H9 (cell line): ENCODE data around the gene NCK1. TPM values are rescaled to one million over a fixed set of nuclear protein-coding genes. Genes with fewer than 3 reads are reported as not detected.

ENCODE experiments used
- DNase-seq: peaks from one replicate; pipeline ENCODE4 v3.0.0-alpha.2; 2017
- H2AFZ ChIP-seq: one replicate; pipeline ENCODE4 v1.6.1; 2013; ENCODE audit warnings: mild to moderate bottlenecking, low read length, control low read depth, moderate library complexity
- H2AK5ac ChIP-seq: 2 replicates; pipeline ENCODE4 v1.6.1; 2013; ENCODE audit warnings: low read length, control low read depth, mixed read lengths; ENCODE audit not compliant: insufficient read length
- H2BK120ac ChIP-seq: one replicate; pipeline ENCODE4 v1.6.1; 2013; ENCODE audit warnings: low read depth, mild to moderate bottlenecking, low read length, control low read depth, inconsistent platforms; ENCODE audit not compliant: poor library complexity, severe bottlenecking
- H2BK12ac ChIP-seq: 2 replicates; pipeline ENCODE4 v1.6.1; 2013; ENCODE audit warnings: low read length, control low read depth, mixed read lengths, low read depth; ENCODE audit not compliant: insufficient read length
- H2BK15ac ChIP-seq: 2 replicates; pipeline ENCODE4 v1.6.1; 2013; ENCODE audit warnings: low read depth, low read length, control low read depth
- H2BK20ac ChIP-seq: one replicate; pipeline ENCODE4 v1.6.1; 2013; ENCODE audit warnings: low read depth, mild to moderate bottlenecking, low read length, control low read depth, inconsistent platforms; ENCODE audit not compliant: poor library complexity, severe bottlenecking
- H2BK5ac ChIP-seq: 2 replicates; pipeline ENCODE4 v1.6.1; 2013; ENCODE audit warnings: low read length, control low read depth, mixed read lengths; ENCODE audit not compliant: insufficient read length
- H3K14ac ChIP-seq: 2 replicates; pipeline ENCODE4 v1.6.1; 2013; ENCODE audit warnings: low read length, control low read depth; ENCODE audit not compliant: insufficient read depth
- H3K18ac ChIP-seq: 2 replicates; pipeline ENCODE4 v1.6.1; 2013; ENCODE audit warnings: low read depth, mild to moderate bottlenecking, mixed read lengths, low read length, control low read depth; ENCODE audit not compliant: insufficient read length
- H3K23ac ChIP-seq: 2 replicates; pipeline ENCODE4 v1.6.1; 2013; ENCODE audit warnings: low read length, control low read depth, mixed read lengths, low read depth; ENCODE audit not compliant: insufficient read length
- H3K23me2 ChIP-seq: 2 replicates; pipeline ENCODE4 v1.6.1; 2013; ENCODE audit warnings: low read depth, mild to moderate bottlenecking, mixed read lengths, low read length, control low read depth; ENCODE audit not compliant: insufficient read length, poor library complexity, severe bottlenecking
- H3K27ac ChIP-seq: 2 replicates; pipeline ENCODE4 v1.5.1; 2013; ENCODE audit warnings: low read length, control low read depth, mixed read lengths, low read depth; ENCODE audit not compliant: insufficient read length
- H3K27me3 ChIP-seq: 2 replicates; pipeline ENCODE4 v1.6.1; 2013; ENCODE audit warnings: low read length, control low read depth, inconsistent platforms; ENCODE audit not compliant: insufficient read depth
- H3K4ac ChIP-seq: 2 replicates; pipeline ENCODE4 v1.6.1; 2013; ENCODE audit warnings: low read depth, mild to moderate bottlenecking, control low read depth, inconsistent platforms, low read length, moderate library complexity
- H3K4me1 ChIP-seq: 2 replicates; pipeline ENCODE4 v1.6.1; 2013; ENCODE audit warnings: low read length, control low read depth, inconsistent platforms; ENCODE audit not compliant: insufficient read depth
- H3K4me2 ChIP-seq: 2 replicates; pipeline ENCODE4 v1.6.1; 2013; ENCODE audit warnings: low read length, control low read depth, mixed read lengths; ENCODE audit not compliant: insufficient read length, insufficient read depth
- H3K56ac ChIP-seq: 2 replicates; pipeline ENCODE4 v1.6.1; 2013; ENCODE audit warnings: low read depth, mild to moderate bottlenecking, mixed read lengths, low read length, control low read depth; ENCODE audit not compliant: insufficient read length
- H3K79me1 ChIP-seq: 2 replicates; pipeline ENCODE4 v1.6.1; 2013; ENCODE audit warnings: low read depth, mild to moderate bottlenecking, moderate library complexity, low read length, control low read depth, inconsistent platforms; ENCODE audit not compliant: insufficient read depth, poor library complexity, severe bottlenecking
- H3K79me2 ChIP-seq: 2 replicates; pipeline ENCODE4 v1.6.1; 2013; ENCODE audit warnings: low read length, control low read depth, inconsistent platforms; ENCODE audit not compliant: insufficient read depth
- H3K9ac ChIP-seq: 2 replicates; pipeline ENCODE4 v1.6.1; 2013; ENCODE audit warnings: low read length, control low read depth, mixed read lengths; ENCODE audit not compliant: insufficient read length; ENCODE audit errors: extremely low read depth
- H3K9me3 ChIP-seq: one replicate; pipeline ENCODE4 v1.6.1; 2013; ENCODE audit warnings: low read depth, low read length, inconsistent platforms; ENCODE audit not compliant: control insufficient read depth
- H3T11ph ChIP-seq: one replicate; pipeline ENCODE4 v1.6.1; 2013; ENCODE audit warnings: mild to moderate bottlenecking, low read length, control low read depth, inconsistent platforms
- H4K20me1 ChIP-seq: one replicate; pipeline ENCODE4 v1.6.1; 2013; ENCODE audit not compliant: control insufficient read depth, insufficient read length, insufficient read depth
- H4K5ac ChIP-seq: 2 replicates; pipeline ENCODE4 v1.6.1; 2013; ENCODE audit warnings: low read depth, mild to moderate bottlenecking, mixed read lengths, low read length, control low read depth; ENCODE audit not compliant: insufficient read length
- H4K8ac ChIP-seq: replicated peaks from 2 replicates; pipeline ENCODE4 v1.6.1; 2013; ENCODE audit warnings: low read length, control low read depth, mixed read lengths, low read depth; ENCODE audit not compliant: insufficient read length
- H4K91ac ChIP-seq: 2 replicates; pipeline ENCODE4 v1.6.1; 2013; ENCODE audit warnings: low read depth, mild to moderate bottlenecking, moderate library complexity, mixed read lengths, low read length, control low read depth; ENCODE audit not compliant: insufficient read length
- H3K27ac Mint-ChIP-seq, 3 experiments: 2 replicates in 2 of 3; 3 replicates in 1 of 3; pipeline ENCODE4 v1.8.0; 2020 to 2021; ENCODE audit warnings: mixed read lengths in 3 of 3, mild to moderate bottlenecking in 1 of 3, moderate library complexity in 1 of 3
- H3K27me3 Mint-ChIP-seq: 2 replicates; pipeline ENCODE4 v1.8.0; 2021; ENCODE audit warnings: low read depth, mild to moderate bottlenecking, moderate library complexity, mixed read lengths
- H3K36me3 Mint-ChIP-seq, 3 experiments: 2 replicates in 2 of 3; 3 replicates in 1 of 3; pipeline ENCODE4 v1.8.0; 2020 to 2021; ENCODE audit warnings: low read depth in 3 of 3, mixed read lengths in 3 of 3; ENCODE audit not compliant: insufficient read depth in 1 of 3
- H3K4me1 Mint-ChIP-seq, 2 experiments: 2 replicates each; pipeline ENCODE4 v1.8.0; 2020; ENCODE audit warnings: mixed read lengths in 2 of 2
- H3K4me3 Mint-ChIP-seq, 2 experiments: 2 replicates in 1 of 2; 3 replicates in 1 of 2; pipeline ENCODE4 v1.8.0; 2020 to 2021; ENCODE audit warnings: mild to moderate bottlenecking in 2 of 2, mixed read lengths in 2 of 2, moderate library complexity in 1 of 2
- H3K9me3 Mint-ChIP-seq, 2 experiments: 2 replicates in 1 of 2; 3 replicates in 1 of 2; pipeline ENCODE4 v1.8.0; 2020; ENCODE audit warnings: mild to moderate bottlenecking in 2 of 2, mixed read lengths in 2 of 2, moderate library complexity in 1 of 2
- CTCF ChIP-seq: fragments of 200-600 bp; sonication (generic); conservative IDR thresholded peaks from 3 replicates; pipeline ENCODE4 v1.8.0; 2021; ENCODE audit warnings: antibody characterized with exemption, mild to moderate bottlenecking
- WGBS: extraction: QIAGEN DNeasy Blood & Tissue Kit; methylation state at CpG from one replicate; pipeline ENCODE4 v1.1.7; 2013; ENCODE audit warnings: missing lambda C conversion rate, low lambda C conversion rate, mixed read lengths; ENCODE audit not compliant: insufficient read length; ENCODE audit errors: extremely low coverage; 5-methylcytosine and 5-hydroxymethylcytosine counted together
- total RNA-seq: library from RNA; stranded (reverse); gene quantifications from 2 replicates; pipeline ENCODE4 v1.2.1, GENCODE V29; 2021

The NCK1 gene
- total RNA-seq, 1 experiment from 2014 or later: 26.4 TPM

DNA sequence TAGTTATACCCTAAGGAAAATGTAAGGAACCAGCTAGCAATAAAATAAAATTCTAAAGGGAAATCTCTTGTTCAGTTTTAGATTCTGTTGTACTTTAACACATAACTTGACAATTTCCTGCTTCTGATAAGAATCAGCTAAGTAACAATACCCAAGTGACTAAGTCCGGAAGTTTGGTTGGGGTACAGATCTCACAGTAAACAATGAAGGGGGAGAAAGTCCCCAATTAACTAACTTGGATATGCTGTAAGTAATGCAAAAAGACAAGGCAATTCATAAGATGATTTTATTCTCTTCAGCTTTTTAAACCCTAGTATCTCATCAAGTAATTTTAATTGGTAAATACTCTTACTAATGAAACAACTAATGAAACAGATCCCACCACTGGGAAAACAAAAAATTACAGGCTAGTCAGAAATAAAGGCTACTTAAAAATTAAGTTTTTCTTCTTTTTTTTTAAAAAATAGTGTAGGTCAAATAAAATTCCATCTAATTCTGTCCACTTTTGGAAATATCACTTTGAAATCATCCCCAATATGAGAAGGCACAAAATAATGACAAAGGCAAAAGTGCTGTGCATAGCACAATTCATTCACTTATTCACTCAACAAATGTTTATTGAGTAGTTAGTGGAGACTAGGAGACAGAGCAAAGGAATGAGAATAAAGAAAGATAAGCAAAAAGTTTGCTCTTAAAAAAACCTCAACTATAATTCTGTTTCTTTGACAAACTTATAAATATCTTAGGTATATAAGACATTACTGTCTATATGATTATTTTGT lies 58.0 kb downstream of the NCK1 start:
- Mint-ChIP-seq H3K27me3 (no peaks in the 10 kb centered on the region), H3K4me3 (no peak overlapping the region), H3K36me3 (peaks cover 0 to 8% (median 0%) of the 10 kb centered on the region in 3 experiments; a peak in 1 of 7 replicates), H3K9me3 (no peaks in the 10 kb centered on the region), H3K27ac (no peak overlapping the region), H3K4me1 (peaks cover 13 to 18% of the 10 kb centered on the region in 2 experiments)
- TF ChIP-seq CTCF: no peak
- H3K56ac ChIP-seq: no peak overlapping the region
- H3T11ph ChIP-seq: no peak overlapping the region
- no peak overlapping the region for H2BK5ac ChIP-seq
- peaks cover 2% of the 10 kb centered on the region for H3K79me1 ChIP-seq
- H4K5ac ChIP-seq: no peak overlapping the region
- no peak overlapping the region for H2BK20ac ChIP-seq
- H3K27me3 ChIP-seq: no peaks in the 10 kb centered on the region
- no peak overlapping the region for H2AFZ ChIP-seq
- H3K23me2 ChIP-seq: no peaks in the 10 kb centered on the region
- H2BK15ac ChIP-seq: no peak overlapping the region
- H3K4me1 ChIP-seq: no peaks in the 10 kb centered on the region; the same call in 1 of the 2 replicates
- H3K9me3 ChIP-seq: no peaks in the 10 kb centered on the region
- no peak overlapping the region for H2BK120ac ChIP-seq
- no peak overlapping the region for H2AK5ac ChIP-seq
- H3K14ac ChIP-seq: no peak overlapping the region
- H4K8ac ChIP-seq: no peak overlapping the region
- peaks cover 4% of the 10 kb centered on the region; the same call in 1 of the 2 replicates for H3K79me2 ChIP-seq
- H2BK12ac ChIP-seq: no peak overlapping the region
- H3K18ac ChIP-seq: no peak overlapping the region
- no peaks in the 10 kb centered on the region for H4K20me1 ChIP-seq
- H4K91ac ChIP-seq: no peak overlapping the region
- H3K4me2 ChIP-seq: no peak overlapping the region
- H3K4ac ChIP-seq: no peak overlapping the region
- no peak overlapping the region for H3K9ac ChIP-seq
- H3K23ac ChIP-seq: no peak overlapping the region
- no peak overlapping the region for H3K27ac ChIP-seq
- DNase-seq: no peak
- WGBS: no CpG with 5 or more reads among the region's 1 CpG
